H9 (cell line): Measurements from ENCODE around the gene TNFRSF18. TPM values are rescaled to one million over a fixed set of nuclear protein-coding genes. Genes with fewer than 3 reads are reported as not detected.

Source experiments
- DNase-seq: peaks from one replicate; pipeline ENCODE4 v3.0.0-alpha.2; 2017
- H2AFZ ChIP-seq: one replicate; pipeline ENCODE4 v1.6.1; 2013; ENCODE audit warnings: mild to moderate bottlenecking, low read length, control low read depth, moderate library complexity
- H2AK5ac ChIP-seq: 2 replicates; pipeline ENCODE4 v1.6.1; 2013; ENCODE audit warnings: low read length, control low read depth, mixed read lengths; ENCODE audit not compliant: insufficient read length
- H2BK120ac ChIP-seq: one replicate; pipeline ENCODE4 v1.6.1; 2013; ENCODE audit warnings: low read depth, mild to moderate bottlenecking, low read length, control low read depth, inconsistent platforms; ENCODE audit not compliant: poor library complexity, severe bottlenecking
- H2BK12ac ChIP-seq: 2 replicates; pipeline ENCODE4 v1.6.1; 2013; ENCODE audit warnings: low read length, control low read depth, mixed read lengths, low read depth; ENCODE audit not compliant: insufficient read length
- H2BK15ac ChIP-seq: 2 replicates; pipeline ENCODE4 v1.6.1; 2013; ENCODE audit warnings: low read depth, low read length, control low read depth
- H2BK20ac ChIP-seq: one replicate; pipeline ENCODE4 v1.6.1; 2013; ENCODE audit warnings: low read depth, mild to moderate bottlenecking, low read length, control low read depth, inconsistent platforms; ENCODE audit not compliant: poor library complexity, severe bottlenecking
- H2BK5ac ChIP-seq: 2 replicates; pipeline ENCODE4 v1.6.1; 2013; ENCODE audit warnings: low read length, control low read depth, mixed read lengths; ENCODE audit not compliant: insufficient read length
- H3K14ac ChIP-seq: 2 replicates; pipeline ENCODE4 v1.6.1; 2013; ENCODE audit warnings: low read length, control low read depth; ENCODE audit not compliant: insufficient read depth
- H3K18ac ChIP-seq: 2 replicates; pipeline ENCODE4 v1.6.1; 2013; ENCODE audit warnings: low read depth, mild to moderate bottlenecking, mixed read lengths, low read length, control low read depth; ENCODE audit not compliant: insufficient read length
- H3K23ac ChIP-seq: 2 replicates; pipeline ENCODE4 v1.6.1; 2013; ENCODE audit warnings: low read length, control low read depth, mixed read lengths, low read depth; ENCODE audit not compliant: insufficient read length
- H3K23me2 ChIP-seq: 2 replicates; pipeline ENCODE4 v1.6.1; 2013; ENCODE audit warnings: low read depth, mild to moderate bottlenecking, mixed read lengths, low read length, control low read depth; ENCODE audit not compliant: insufficient read length, poor library complexity, severe bottlenecking
- H3K27ac ChIP-seq: 2 replicates; pipeline ENCODE4 v1.5.1; 2013; ENCODE audit warnings: low read length, control low read depth, mixed read lengths, low read depth; ENCODE audit not compliant: insufficient read length
- H3K27me3 ChIP-seq: 2 replicates; pipeline ENCODE4 v1.6.1; 2013; ENCODE audit warnings: low read length, control low read depth, inconsistent platforms; ENCODE audit not compliant: insufficient read depth
- H3K4ac ChIP-seq: 2 replicates; pipeline ENCODE4 v1.6.1; 2013; ENCODE audit warnings: low read depth, mild to moderate bottlenecking, control low read depth, inconsistent platforms, low read length, moderate library complexity
- H3K4me1 ChIP-seq: 2 replicates; pipeline ENCODE4 v1.6.1; 2013; ENCODE audit warnings: low read length, control low read depth, inconsistent platforms; ENCODE audit not compliant: insufficient read depth
- H3K4me2 ChIP-seq: 2 replicates; pipeline ENCODE4 v1.6.1; 2013; ENCODE audit warnings: low read length, control low read depth, mixed read lengths; ENCODE audit not compliant: insufficient read length, insufficient read depth
- H3K56ac ChIP-seq: 2 replicates; pipeline ENCODE4 v1.6.1; 2013; ENCODE audit warnings: low read depth, mild to moderate bottlenecking, mixed read lengths, low read length, control low read depth; ENCODE audit not compliant: insufficient read length
- H3K79me1 ChIP-seq: 2 replicates; pipeline ENCODE4 v1.6.1; 2013; ENCODE audit warnings: low read depth, mild to moderate bottlenecking, moderate library complexity, low read length, control low read depth, inconsistent platforms; ENCODE audit not compliant: insufficient read depth, poor library complexity, severe bottlenecking
- H3K79me2 ChIP-seq: 2 replicates; pipeline ENCODE4 v1.6.1; 2013; ENCODE audit warnings: low read length, control low read depth, inconsistent platforms; ENCODE audit not compliant: insufficient read depth
- H3K9ac ChIP-seq: 2 replicates; pipeline ENCODE4 v1.6.1; 2013; ENCODE audit warnings: low read length, control low read depth, mixed read lengths; ENCODE audit not compliant: insufficient read length; ENCODE audit errors: extremely low read depth
- H3K9me3 ChIP-seq: one replicate; pipeline ENCODE4 v1.6.1; 2013; ENCODE audit warnings: low read depth, low read length, inconsistent platforms; ENCODE audit not compliant: control insufficient read depth
- H3T11ph ChIP-seq: one replicate; pipeline ENCODE4 v1.6.1; 2013; ENCODE audit warnings: mild to moderate bottlenecking, low read length, control low read depth, inconsistent platforms
- H4K20me1 ChIP-seq: one replicate; pipeline ENCODE4 v1.6.1; 2013; ENCODE audit not compliant: control insufficient read depth, insufficient read length, insufficient read depth
- H4K5ac ChIP-seq: 2 replicates; pipeline ENCODE4 v1.6.1; 2013; ENCODE audit warnings: low read depth, mild to moderate bottlenecking, mixed read lengths, low read length, control low read depth; ENCODE audit not compliant: insufficient read length
- H4K8ac ChIP-seq: replicated peaks from 2 replicates; pipeline ENCODE4 v1.6.1; 2013; ENCODE audit warnings: low read length, control low read depth, mixed read lengths, low read depth; ENCODE audit not compliant: insufficient read length
- H4K91ac ChIP-seq: 2 replicates; pipeline ENCODE4 v1.6.1; 2013; ENCODE audit warnings: low read depth, mild to moderate bottlenecking, moderate library complexity, mixed read lengths, low read length, control low read depth; ENCODE audit not compliant: insufficient read length
- H3K27ac Mint-ChIP-seq, 3 experiments: 2 replicates in 2 of 3; 3 replicates in 1 of 3; pipeline ENCODE4 v1.8.0; 2020 to 2021; ENCODE audit warnings: mixed read lengths in 3 of 3, mild to moderate bottlenecking in 1 of 3, moderate library complexity in 1 of 3
- H3K27me3 Mint-ChIP-seq: 2 replicates; pipeline ENCODE4 v1.8.0; 2021; ENCODE audit warnings: low read depth, mild to moderate bottlenecking, moderate library complexity, mixed read lengths
- H3K36me3 Mint-ChIP-seq, 3 experiments: 2 replicates in 2 of 3; 3 replicates in 1 of 3; pipeline ENCODE4 v1.8.0; 2020 to 2021; ENCODE audit warnings: low read depth in 3 of 3, mixed read lengths in 3 of 3; ENCODE audit not compliant: insufficient read depth in 1 of 3
- H3K4me1 Mint-ChIP-seq, 2 experiments: 2 replicates each; pipeline ENCODE4 v1.8.0; 2020; ENCODE audit warnings: mixed read lengths in 2 of 2
- H3K4me3 Mint-ChIP-seq, 2 experiments: 2 replicates in 1 of 2; 3 replicates in 1 of 2; pipeline ENCODE4 v1.8.0; 2020 to 2021; ENCODE audit warnings: mild to moderate bottlenecking in 2 of 2, mixed read lengths in 2 of 2, moderate library complexity in 1 of 2
- H3K9me3 Mint-ChIP-seq, 2 experiments: 2 replicates in 1 of 2; 3 replicates in 1 of 2; pipeline ENCODE4 v1.8.0; 2020; ENCODE audit warnings: mild to moderate bottlenecking in 2 of 2, mixed read lengths in 2 of 2, moderate library complexity in 1 of 2
- WGBS: extraction: QIAGEN DNeasy Blood & Tissue Kit; methylation state at CpG from one replicate; pipeline ENCODE4 v1.1.7; 2013; ENCODE audit warnings: missing lambda C conversion rate, low lambda C conversion rate, mixed read lengths; ENCODE audit not compliant: insufficient read length; ENCODE audit errors: extremely low coverage; 5-methylcytosine and 5-hydroxymethylcytosine counted together
- total RNA-seq: library from RNA; stranded (reverse); gene quantifications from 2 replicates; pipeline ENCODE4 v1.2.1, GENCODE V29; 2021
- TF ChIP-seq, protein P1 (sequence below): fragments of 200-600 bp; sonication (generic); conservative IDR thresholded peaks from 3 replicates; pipeline ENCODE4 v1.8.0; 2021; ENCODE audit warnings: antibody characterized with exemption, mild to moderate bottlenecking

Gene TNFRSF18
- total RNA-seq, 1 experiment from 2014 or later, result 2.0 TPM

DNA sequence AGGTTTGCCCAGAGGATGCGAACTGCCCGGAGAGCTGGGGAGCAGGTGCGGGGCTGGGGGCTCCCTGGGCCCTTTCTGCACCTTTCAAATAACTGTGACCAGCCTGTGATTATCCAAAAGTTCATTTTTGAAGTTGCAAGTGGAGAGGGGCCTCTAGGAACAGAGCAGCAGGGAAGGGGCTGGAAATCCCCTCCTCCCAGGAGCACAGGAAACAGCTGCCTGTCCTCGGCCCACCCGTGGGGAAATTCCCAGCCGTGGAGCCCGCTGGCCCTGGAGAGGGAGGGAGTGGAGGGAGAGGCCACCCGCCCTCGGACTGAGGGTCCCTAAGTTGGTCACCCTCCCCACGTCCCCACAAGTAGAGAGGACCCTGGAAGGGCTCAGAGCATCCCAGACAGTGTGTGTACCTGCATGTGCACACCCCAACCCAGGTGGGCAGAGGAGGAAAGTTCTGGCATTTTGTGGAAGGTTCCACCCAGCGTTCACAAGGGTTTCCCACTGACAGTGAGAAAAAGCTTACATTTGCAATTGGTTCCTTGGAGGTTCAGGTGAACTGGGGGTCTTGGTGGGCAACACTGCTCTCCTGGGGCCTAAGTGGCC, 8.8 kb upstream of the TNFRSF18 start:
- Histone ChIP-seq H4K5ac (no peak overlapping the region), H3K4me2 (no peak overlapping the region), H4K20me1 (no peaks in the 10 kb centered on the region), H3K9me3 (no peaks in the 10 kb centered on the region), H2BK5ac (no peak overlapping the region), H3K18ac (no peak overlapping the region), H3K23ac (no peak overlapping the region), H2BK15ac (no peak overlapping the region), H4K8ac (no peak overlapping the region), H2BK120ac (no peak overlapping the region), H2AFZ (no peak overlapping the region), H3K4me1 (no peaks in the 10 kb centered on the region), H3K23me2 (no peaks in the 10 kb centered on the region), H3K27ac (no peak overlapping the region), H2BK12ac (no peak overlapping the region), H3K79me2 (no peaks in the 10 kb centered on the region), H3K56ac (no peak overlapping the region), H3K79me1 (no peaks in the 10 kb centered on the region), H3K27me3 (no peaks in the 10 kb centered on the region), H3K14ac (no peak overlapping the region), H2BK20ac (no peak overlapping the region), H3T11ph (no peak overlapping the region), H3K9ac (no peak overlapping the region), H3K4ac (no peak overlapping the region), H2AK5ac (no peak overlapping the region), H4K91ac (no peak overlapping the region)
- no peaks in the 10 kb centered on the region for H3K9me3 Mint-ChIP-seq
- peaks cover 5 to 22% (median 21%) of the 10 kb centered on the region in 3 experiments; a peak in 6 of 7 replicates for H3K36me3 Mint-ChIP-seq
- H3K27ac Mint-ChIP-seq, result no peak overlapping the region; a peak in 1 of 7 replicates
- WGBS, result no CpG with 5 or more reads among the region's 11 CpGs
- H3K27me3 Mint-ChIP-seq, result peaks cover 2% of the 10 kb centered on the region; the same call in 1 of the 2 replicates
- TF ChIP-seq, protein P1, sequence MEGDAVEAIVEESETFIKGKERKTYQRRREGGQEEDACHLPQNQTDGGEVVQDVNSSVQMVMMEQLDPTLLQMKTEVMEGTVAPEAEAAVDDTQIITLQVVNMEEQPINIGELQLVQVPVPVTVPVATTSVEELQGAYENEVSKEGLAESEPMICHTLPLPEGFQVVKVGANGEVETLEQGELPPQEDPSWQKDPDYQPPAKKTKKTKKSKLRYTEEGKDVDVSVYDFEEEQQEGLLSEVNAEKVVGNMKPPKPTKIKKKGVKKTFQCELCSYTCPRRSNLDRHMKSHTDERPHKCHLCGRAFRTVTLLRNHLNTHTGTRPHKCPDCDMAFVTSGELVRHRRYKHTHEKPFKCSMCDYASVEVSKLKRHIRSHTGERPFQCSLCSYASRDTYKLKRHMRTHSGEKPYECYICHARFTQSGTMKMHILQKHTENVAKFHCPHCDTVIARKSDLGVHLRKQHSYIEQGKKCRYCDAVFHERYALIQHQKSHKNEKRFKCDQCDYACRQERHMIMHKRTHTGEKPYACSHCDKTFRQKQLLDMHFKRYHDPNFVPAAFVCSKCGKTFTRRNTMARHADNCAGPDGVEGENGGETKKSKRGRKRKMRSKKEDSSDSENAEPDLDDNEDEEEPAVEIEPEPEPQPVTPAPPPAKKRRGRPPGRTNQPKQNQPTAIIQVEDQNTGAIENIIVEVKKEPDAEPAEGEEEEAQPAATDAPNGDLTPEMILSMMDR, result no peak
- H3K4me1 Mint-ChIP-seq, result peaks cover 0 to 4% of the 10 kb centered on the region in 2 experiments; a peak in 1 of 4 replicates
- H3K4me3 Mint-ChIP-seq, result no peak overlapping the region
- DNase-seq, result no peak
